ENCODE results near the gene NAV3. TPM values are rescaled to one million over a fixed set of nuclear protein-coding genes. Genes with fewer than 3 reads are reported as not detected.

NAV3 gene
- total and polyA plus RNA-seq, 2 donors (not counting 1 experiment from before 2014, with no cell fraction given) = not detected

DNA sequence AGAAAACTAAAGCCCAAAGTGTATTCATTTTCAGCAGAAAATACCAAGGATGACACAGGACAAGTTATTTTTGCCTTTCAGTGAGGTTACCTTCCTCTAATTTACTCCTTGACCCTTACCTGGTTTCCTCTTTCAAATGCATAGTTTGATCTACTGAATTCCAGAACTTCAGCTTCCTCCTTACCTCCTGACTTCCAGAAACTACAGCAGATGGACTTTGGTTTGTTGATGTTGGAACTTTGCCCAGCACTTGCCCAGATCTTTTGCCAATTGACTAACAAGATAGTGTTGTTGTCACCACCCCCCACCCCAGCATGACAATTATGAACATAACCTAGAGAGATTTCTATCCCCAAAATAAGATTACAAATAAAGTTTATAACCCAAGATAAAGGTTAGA is 63.2 kb downstream of the NAV3 start:
- Histone ChIP-seq H3K4me2 (replicated peaks; ENCODE audit: low read depth, low read length, poor library complexity, severe bottlenecking) (no peak overlapping the region), H2AFZ (ENCODE audit: insufficient read depth, low read depth, low read length, poor library complexity, severe bottlenecking) (no peak overlapping the region), H3K4me3 (ENCODE audit: control extremely low read depth in 1 of 5, extremely low read depth in 1 of 5, insufficient read depth in 1 of 5, low read depth in 2 of 5, low read length in 4 of 5) (no peak overlapping the region), H3K4me1 (ENCODE audit: control insufficient read depth in 2 of 2, insufficient read depth in 2 of 2, low read length in 2 of 2) (no peaks in the 10 kb centered on the region), H3K79me2 (ENCODE audit: control insufficient read depth, insufficient read depth, low read length) (no peaks in the 10 kb centered on the region), H3K27ac (ENCODE audit: low read length in 2 of 2) (no peak overlapping the region), H3K9me3 (ENCODE audit: control extremely low read depth in 1 of 3, control insufficient read depth in 2 of 3, insufficient read depth in 1 of 3, low read length in 2 of 3) (no peaks in the 10 kb centered on the region), H4K20me1 (ENCODE audit: control insufficient read depth, insufficient read depth, low read length, poor library complexity, severe bottlenecking) (no peaks in the 10 kb centered on the region), H3K36me3 (replicated peaks in 1 of 2; ENCODE audit: control extremely low read depth in 1 of 2, control insufficient read depth in 1 of 2, extremely low read depth in 1 of 2, insufficient read depth in 2 of 2, low read length in 1 of 2) (no peaks in the 10 kb centered on the region), H3K27me3 (replicated peaks in 1 of 4; ENCODE audit: control extremely low read depth in 1 of 4, control insufficient read depth in 3 of 4, insufficient read depth in 4 of 4, low read length in 3 of 4) (no peaks in the 10 kb centered on the region), H3K9ac (ENCODE audit: low read length) (no peak overlapping the region)
- Mint-ChIP-seq H3K27me3 (no peaks in the 10 kb centered on the region), H3K4me1 (no peaks in the 10 kb centered on the region), H3K4me3 (no peak overlapping the region), H3K9me3 (ENCODE audit: insufficient read depth) (no peaks in the 10 kb centered on the region), H3K27ac (no peak overlapping the region)
- ChIA-PET CTCF (no interaction called here), POLR2A (no interaction called here)
- no peak for DNase-seq
- no peak for ATAC-seq (ENCODE audit: low read depth)
- no peak for TF ChIP-seq EZH2 (IDR thresholded peaks at IDR 0.05; ENCODE audit: borderline replicate concordance, insufficient read depth, low read depth, low read length, poor library complexity, severe bottlenecking)
- TF ChIP-seq, protein P1, sequence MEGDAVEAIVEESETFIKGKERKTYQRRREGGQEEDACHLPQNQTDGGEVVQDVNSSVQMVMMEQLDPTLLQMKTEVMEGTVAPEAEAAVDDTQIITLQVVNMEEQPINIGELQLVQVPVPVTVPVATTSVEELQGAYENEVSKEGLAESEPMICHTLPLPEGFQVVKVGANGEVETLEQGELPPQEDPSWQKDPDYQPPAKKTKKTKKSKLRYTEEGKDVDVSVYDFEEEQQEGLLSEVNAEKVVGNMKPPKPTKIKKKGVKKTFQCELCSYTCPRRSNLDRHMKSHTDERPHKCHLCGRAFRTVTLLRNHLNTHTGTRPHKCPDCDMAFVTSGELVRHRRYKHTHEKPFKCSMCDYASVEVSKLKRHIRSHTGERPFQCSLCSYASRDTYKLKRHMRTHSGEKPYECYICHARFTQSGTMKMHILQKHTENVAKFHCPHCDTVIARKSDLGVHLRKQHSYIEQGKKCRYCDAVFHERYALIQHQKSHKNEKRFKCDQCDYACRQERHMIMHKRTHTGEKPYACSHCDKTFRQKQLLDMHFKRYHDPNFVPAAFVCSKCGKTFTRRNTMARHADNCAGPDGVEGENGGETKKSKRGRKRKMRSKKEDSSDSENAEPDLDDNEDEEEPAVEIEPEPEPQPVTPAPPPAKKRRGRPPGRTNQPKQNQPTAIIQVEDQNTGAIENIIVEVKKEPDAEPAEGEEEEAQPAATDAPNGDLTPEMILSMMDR (IDR thresholded peaks at IDR 0.05) = no peak
- intact Hi-C loops (cut with micrococcal nuclease) = no loop called here

DNA sequence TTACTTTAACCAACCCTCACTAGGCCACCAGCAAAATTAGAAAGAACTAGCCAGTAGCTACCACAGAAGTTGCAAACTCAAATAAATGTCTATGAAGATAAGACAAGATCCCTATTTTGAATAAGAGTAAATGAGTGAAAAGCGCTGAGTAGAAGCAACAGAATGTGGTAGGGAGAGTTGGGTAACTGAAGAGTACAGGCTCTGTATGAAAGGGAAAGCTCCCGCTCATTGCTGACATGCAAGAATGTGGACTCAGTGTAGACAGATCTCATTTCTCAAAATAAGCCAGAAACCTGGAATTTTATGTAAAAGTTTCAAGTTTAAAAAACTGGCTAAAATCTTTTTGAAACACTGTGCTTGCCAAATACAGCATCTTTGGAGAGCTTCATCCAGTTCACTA is 63.9 kb downstream of the NAV3 start:
- Histone ChIP-seq H3K36me3 (replicated peaks in 1 of 2; ENCODE audit: control extremely low read depth in 1 of 2, control insufficient read depth in 1 of 2, extremely low read depth in 1 of 2, insufficient read depth in 2 of 2, low read length in 1 of 2) (no peaks in the 10 kb centered on the region), H3K79me2 (ENCODE audit: control insufficient read depth, insufficient read depth, low read length) (no peaks in the 10 kb centered on the region), H2AFZ (ENCODE audit: insufficient read depth, low read depth, low read length, poor library complexity, severe bottlenecking) (no peak overlapping the region), H3K4me1 (ENCODE audit: control insufficient read depth in 2 of 2, insufficient read depth in 2 of 2, low read length in 2 of 2) (no peaks in the 10 kb centered on the region), H3K27ac (ENCODE audit: low read length in 2 of 2) (no peak overlapping the region), H3K4me2 (replicated peaks; ENCODE audit: low read depth, low read length, poor library complexity, severe bottlenecking) (no peak overlapping the region), H3K9ac (ENCODE audit: low read length) (no peak overlapping the region), H3K4me3 (ENCODE audit: control extremely low read depth in 1 of 5, extremely low read depth in 1 of 5, insufficient read depth in 1 of 5, low read depth in 2 of 5, low read length in 4 of 5) (no peak overlapping the region), H3K9me3 (ENCODE audit: control extremely low read depth in 1 of 3, control insufficient read depth in 2 of 3, insufficient read depth in 1 of 3, low read length in 2 of 3) (no peaks in the 10 kb centered on the region), H3K27me3 (replicated peaks in 1 of 4; ENCODE audit: control extremely low read depth in 1 of 4, control insufficient read depth in 3 of 4, insufficient read depth in 4 of 4, low read length in 3 of 4) (no peaks in the 10 kb centered on the region), H4K20me1 (ENCODE audit: control insufficient read depth, insufficient read depth, low read length, poor library complexity, severe bottlenecking) (no peaks in the 10 kb centered on the region)
- ATAC-seq (ENCODE audit: low read depth) = no peak
- no peaks in the 10 kb centered on the region for H3K4me1 Mint-ChIP-seq
- intact Hi-C loops (cut with micrococcal nuclease) = no loop called here
- no peak overlapping the region for H3K4me3 Mint-ChIP-seq
- no peak overlapping the region for H3K27ac Mint-ChIP-seq
- TF ChIP-seq EZH2 (IDR thresholded peaks at IDR 0.05; ENCODE audit: borderline replicate concordance, insufficient read depth, low read depth, low read length, poor library complexity, severe bottlenecking) = no peak
- TF ChIP-seq, protein P1 (IDR thresholded peaks at IDR 0.05) = no peak
- CTCF ChIA-PET = no interaction called here
- H3K27me3 Mint-ChIP-seq = no peaks in the 10 kb centered on the region
- POLR2A ChIA-PET = no interaction called here
- DNase-seq = no peak
- 92% methylated on average over 2 of the region's 2 CpGs for WGBS (ENCODE audit: insufficient coverage)
- no peaks in the 10 kb centered on the region for H3K9me3 Mint-ChIP-seq (ENCODE audit: insufficient read depth)
